ENCODE results near the gene PTPRM. TPM values are rescaled to one million over a fixed set of nuclear protein-coding genes. Genes with fewer than 3 reads are reported as not detected.

PTPRM gene
- total and polyA plus RNA-seq, 2 of the 8 experiments (the other 6 are each of a cell fraction or from before 2014, with no cell fraction given), result 4.1 to 7.0 TPM

DNA sequence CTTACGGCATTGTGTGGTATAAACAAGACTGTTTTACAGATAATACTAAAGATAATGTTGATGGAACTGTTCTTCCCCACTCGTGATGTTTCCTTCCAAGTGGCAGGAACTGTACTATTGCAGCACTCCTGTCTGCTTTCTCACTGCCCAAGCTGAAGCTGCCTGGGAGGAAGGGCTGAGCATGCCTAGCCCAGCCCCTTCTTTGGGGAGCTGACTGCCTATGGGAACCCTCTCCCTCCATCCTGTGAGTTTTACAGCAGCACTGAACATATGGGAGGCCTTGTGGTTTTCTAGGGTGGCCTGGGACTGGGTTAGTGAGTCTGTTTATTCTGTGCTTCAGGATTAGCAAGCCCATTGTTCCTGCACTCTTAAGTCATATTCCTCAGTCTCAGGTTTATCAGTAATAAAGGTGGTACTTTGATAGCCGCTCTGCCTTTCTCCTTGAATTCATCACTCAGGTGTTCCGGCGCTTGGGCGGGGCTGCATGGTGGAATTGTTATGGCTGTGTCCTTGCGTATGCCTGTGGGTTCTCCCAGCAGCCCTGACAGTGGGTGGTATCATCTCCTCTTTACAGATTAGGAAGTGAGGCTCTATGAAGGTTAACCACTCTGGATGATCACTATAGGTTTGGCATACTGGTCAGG, 379.7 kb downstream of the PTPRM start (continued):
- TF ChIP-seq FOSL1 (IDR thresholded peaks at IDR 0.05; ENCODE audit: insufficient read depth, low read depth, low read length), result no peak
